ENCODE data around the gene B4GALNT3.

Gene B4GALNT3

GRCh38 chr12:587132-588023 is 127.6 kb downstream of the B4GALNT3 start:
- Histone ChIP-seq H3K27me3 (ENCODE audit: control insufficient read depth in 1 of 2, insufficient read depth in 2 of 2, low read length in 2 of 2) (no peaks in the 10 kb centered on the region), H3K4me3 (ENCODE audit: low read depth in 1 of 2, low read length in 2 of 2) (no peak overlapping the region), H3K4me1 (ENCODE audit: control insufficient read depth in 1 of 2, insufficient read depth in 2 of 2, low read length in 2 of 2) (peaks cover 10 to 12% of the 10 kb centered on the region in 2 donors), H3K36me3 (ENCODE audit: control insufficient read depth in 1 of 2, insufficient read depth in 2 of 2, low read length in 2 of 2) (no peaks in the 10 kb centered on the region), H3K9me3 (ENCODE audit: control insufficient read depth in 1 of 2, low read length in 2 of 2) (no peaks in the 10 kb centered on the region), H3K27ac (ENCODE audit: low read depth, low read length) (no peak overlapping the region), H3K9ac (ENCODE audit: low read depth in 1 of 2, low read length in 2 of 2) (no peak overlapping the region)

GRCh38 chr12:588024-588322 is 128.2 kb downstream of the B4GALNT3 start:
- Histone ChIP-seq H3K4me1 (ENCODE audit: control insufficient read depth in 1 of 2, insufficient read depth in 2 of 2, low read length in 2 of 2) (peaks cover 10 to 12% of the 10 kb centered on the region in 2 donors), H3K36me3 (ENCODE audit: control insufficient read depth in 1 of 2, insufficient read depth in 2 of 2, low read length in 2 of 2) (no peaks in the 10 kb centered on the region), H3K4me3 (ENCODE audit: low read depth in 1 of 2, low read length in 2 of 2) (no peak overlapping the region), H3K27ac (ENCODE audit: low read depth, low read length) (no peak overlapping the region), H3K9ac (ENCODE audit: low read depth in 1 of 2, low read length in 2 of 2) (no peak overlapping the region), H3K9me3 (ENCODE audit: control insufficient read depth in 1 of 2, low read length in 2 of 2) (no peaks in the 10 kb centered on the region), H3K27me3 (ENCODE audit: control insufficient read depth in 1 of 2, insufficient read depth in 2 of 2, low read length in 2 of 2) (no peaks in the 10 kb centered on the region)

GRCh38 chr12:588646-589045 is 128.9 kb downstream of the B4GALNT3 start:
- no peaks in the 10 kb centered on the region for H3K36me3 ChIP-seq (ENCODE audit: control insufficient read depth in 1 of 2, insufficient read depth in 2 of 2, low read length in 2 of 2)
- H3K27me3 ChIP-seq (ENCODE audit: control insufficient read depth in 1 of 2, insufficient read depth in 2 of 2, low read length in 2 of 2): no peaks in the 10 kb centered on the region
- H3K9ac ChIP-seq (ENCODE audit: low read depth in 1 of 2, low read length in 2 of 2): no peak overlapping the region
- no peaks in the 10 kb centered on the region for H3K9me3 ChIP-seq (ENCODE audit: control insufficient read depth in 1 of 2, low read length in 2 of 2)
- H3K4me3 ChIP-seq (ENCODE audit: low read depth in 1 of 2, low read length in 2 of 2): no peak overlapping the region
- H3K27ac ChIP-seq (ENCODE audit: low read depth, low read length): no peak overlapping the region
- peaks cover 10 to 12% of the 10 kb centered on the region in 2 donors for H3K4me1 ChIP-seq (ENCODE audit: control insufficient read depth in 1 of 2, insufficient read depth in 2 of 2, low read length in 2 of 2)

- H3K36me3 ChIP-seq (ENCODE audit: control insufficient read depth in 1 of 2, insufficient read depth in 2 of 2, low read length in 2 of 2): no peaks in the 10 kb centered on the region
- peaks cover 10 to 12% of the 10 kb centered on the region in 2 donors for H3K4me1 ChIP-seq (ENCODE audit: control insufficient read depth in 1 of 2, insufficient read depth in 2 of 2, low read length in 2 of 2)
- no peak overlapping the region for H3K27ac ChIP-seq (ENCODE audit: low read depth, low read length)
- no peak overlapping the region for H3K4me3 ChIP-seq (ENCODE audit: low read depth in 1 of 2, low read length in 2 of 2)
- no peaks in the 10 kb centered on the region for H3K27me3 ChIP-seq (ENCODE audit: control insufficient read depth in 1 of 2, insufficient read depth in 2 of 2, low read length in 2 of 2)
- H3K9ac ChIP-seq (ENCODE audit: low read depth in 1 of 2, low read length in 2 of 2): no peak overlapping the region
- no peaks in the 10 kb centered on the region for H3K9me3 ChIP-seq (ENCODE audit: control insufficient read depth in 1 of 2, low read length in 2 of 2)
These were observed 130.5 kb downstream of the B4GALNT3 start for GRCh38 chr12:590206-590750.

- H3K4me1 ChIP-seq (ENCODE audit: control insufficient read depth in 1 of 2, insufficient read depth in 2 of 2, low read length in 2 of 2): peaks cover 10 to 12% of the 10 kb centered on the region in 2 donors
- no peaks in the 10 kb centered on the region for H3K9me3 ChIP-seq (ENCODE audit: control insufficient read depth in 1 of 2, low read length in 2 of 2)
- H3K4me3 ChIP-seq (ENCODE audit: low read depth in 1 of 2, low read length in 2 of 2): no peak overlapping the region
- H3K9ac ChIP-seq (ENCODE audit: low read depth in 1 of 2, low read length in 2 of 2): no peak overlapping the region
- no peak overlapping the region for H3K27ac ChIP-seq (ENCODE audit: low read depth, low read length)
- H3K36me3 ChIP-seq (ENCODE audit: control insufficient read depth in 1 of 2, insufficient read depth in 2 of 2, low read length in 2 of 2): no peaks in the 10 kb centered on the region
- H3K27me3 ChIP-seq (ENCODE audit: control insufficient read depth in 1 of 2, insufficient read depth in 2 of 2, low read length in 2 of 2): no peaks in the 10 kb centered on the region
These were observed 131.7 kb downstream of the B4GALNT3 start for GRCh38 chr12:591167-592023.

DNA sequence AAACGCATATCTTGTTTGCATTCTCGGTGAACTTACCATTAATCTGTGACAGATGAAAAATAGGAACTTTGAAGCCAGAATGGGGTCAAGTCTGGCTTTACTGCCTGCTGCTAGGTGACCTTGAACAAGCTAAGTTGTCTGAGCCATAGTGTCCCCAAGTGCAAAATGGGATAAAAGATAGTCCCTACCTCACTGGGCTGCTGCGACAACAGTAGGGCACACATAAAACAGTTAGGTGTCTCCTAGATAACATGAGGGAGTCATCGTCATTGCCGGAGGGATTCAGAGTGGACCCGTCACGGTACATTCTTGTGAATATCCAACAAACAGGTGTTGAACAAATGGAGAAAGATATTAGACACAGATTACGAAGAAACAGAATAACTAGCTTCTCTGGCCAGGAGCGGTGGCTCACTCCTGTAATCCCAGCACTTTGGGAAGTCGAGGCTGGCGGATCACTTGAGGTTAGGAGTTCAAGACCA is 132.3 kb downstream of the B4GALNT3 start:
- Histone ChIP-seq H3K36me3 (ENCODE audit: control insufficient read depth in 1 of 2, insufficient read depth in 2 of 2, low read length in 2 of 2) (no peaks in the 10 kb centered on the region), H3K27me3 (ENCODE audit: control insufficient read depth in 1 of 2, insufficient read depth in 2 of 2, low read length in 2 of 2) (no peaks in the 10 kb centered on the region), H3K9me3 (ENCODE audit: control insufficient read depth in 1 of 2, low read length in 2 of 2) (no peaks in the 10 kb centered on the region), H3K9ac (ENCODE audit: low read depth in 1 of 2, low read length in 2 of 2) (no peak overlapping the region), H3K27ac (ENCODE audit: low read depth, low read length) (no peak overlapping the region), H3K4me1 (ENCODE audit: control insufficient read depth in 1 of 2, insufficient read depth in 2 of 2, low read length in 2 of 2) (peaks cover 10 to 12% of the 10 kb centered on the region in 2 donors), H3K4me3 (ENCODE audit: low read depth in 1 of 2, low read length in 2 of 2) (no peak overlapping the region)

- Histone ChIP-seq H3K27me3 (ENCODE audit: control insufficient read depth in 1 of 2, insufficient read depth in 2 of 2, low read length in 2 of 2) (no peaks in the 10 kb centered on the region), H3K9ac (ENCODE audit: low read depth in 1 of 2, low read length in 2 of 2) (no peak overlapping the region), H3K36me3 (ENCODE audit: control insufficient read depth in 1 of 2, insufficient read depth in 2 of 2, low read length in 2 of 2) (no peaks in the 10 kb centered on the region), H3K27ac (ENCODE audit: low read depth, low read length) (no peak overlapping the region), H3K4me3 (ENCODE audit: low read depth in 1 of 2, low read length in 2 of 2) (no peak overlapping the region), H3K9me3 (ENCODE audit: control insufficient read depth in 1 of 2, low read length in 2 of 2) (no peaks in the 10 kb centered on the region), H3K4me1 (ENCODE audit: control insufficient read depth in 1 of 2, insufficient read depth in 2 of 2, low read length in 2 of 2) (peaks cover 10 to 12% of the 10 kb centered on the region in 2 donors)
These were observed 133.9 kb downstream of the B4GALNT3 start for GRCh38 chr12:593396-594270.

DNA sequence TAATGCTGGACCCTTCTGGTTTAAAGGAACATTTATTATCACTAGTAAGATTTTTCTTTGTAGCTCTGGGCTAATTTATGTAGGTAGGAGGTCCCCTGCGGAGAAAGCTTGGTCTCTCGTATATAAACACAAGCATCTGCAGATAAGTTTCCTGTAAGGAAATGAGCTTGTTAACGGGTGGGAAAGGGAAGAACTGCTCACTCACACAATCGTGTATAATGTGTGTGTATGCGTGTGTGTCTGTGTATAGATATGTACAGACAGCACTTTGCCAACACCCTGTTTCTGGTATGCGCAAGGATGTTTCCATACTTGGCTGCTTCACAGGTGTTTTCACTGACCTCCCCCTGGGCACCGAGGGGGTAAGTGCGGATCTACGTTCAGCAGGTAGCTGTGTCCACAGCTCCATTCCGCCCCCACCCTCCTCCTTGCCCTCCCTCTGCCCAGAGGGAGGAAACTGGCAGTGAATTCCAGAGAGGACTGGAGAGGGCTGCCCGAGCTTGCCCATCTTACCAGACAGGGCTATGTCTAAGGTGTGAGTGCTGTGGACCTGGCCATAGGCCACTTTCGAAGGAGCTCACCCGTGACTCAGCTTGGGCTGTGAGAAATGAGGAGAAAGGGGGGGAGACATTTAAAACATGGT is 138.3 kb downstream of the B4GALNT3 start:
- Histone ChIP-seq H3K9ac (ENCODE audit: low read depth in 1 of 2, low read length in 2 of 2) (no peak overlapping the region), H3K27me3 (ENCODE audit: control insufficient read depth in 1 of 2, insufficient read depth in 2 of 2, low read length in 2 of 2) (no peaks in the 10 kb centered on the region), H3K36me3 (ENCODE audit: control insufficient read depth in 1 of 2, insufficient read depth in 2 of 2, low read length in 2 of 2) (no peaks in the 10 kb centered on the region), H3K4me3 (ENCODE audit: low read depth in 1 of 2, low read length in 2 of 2) (no peak overlapping the region), H3K9me3 (ENCODE audit: control insufficient read depth in 1 of 2, low read length in 2 of 2) (no peaks in the 10 kb centered on the region), H3K27ac (ENCODE audit: low read depth, low read length) (no peak overlapping the region), H3K4me1 (ENCODE audit: control insufficient read depth in 1 of 2, insufficient read depth in 2 of 2, low read length in 2 of 2) (no peaks in the 10 kb centered on the region)

DNA sequence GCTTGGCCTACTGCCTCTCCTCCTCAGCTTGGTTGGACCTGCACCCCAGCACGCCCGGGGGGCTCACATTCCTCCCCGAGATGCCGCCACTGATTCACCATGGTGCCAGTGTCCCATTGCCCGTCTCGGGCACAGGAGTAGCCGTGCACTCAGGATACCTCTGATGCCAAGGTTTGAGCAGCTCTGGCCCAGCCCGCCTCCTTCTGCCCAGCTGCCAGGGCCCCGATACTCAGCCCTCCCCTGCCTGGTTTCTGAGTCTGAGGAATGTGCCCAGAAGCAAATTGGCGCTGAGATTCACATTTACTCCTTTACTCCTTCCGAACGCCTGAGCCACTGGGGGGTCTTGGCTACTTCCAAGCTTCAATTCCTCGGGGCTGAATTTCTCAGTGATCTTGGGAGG is 140.0 kb downstream of the B4GALNT3 start:
- no peaks in the 10 kb centered on the region for H3K4me1 ChIP-seq (ENCODE audit: control insufficient read depth in 1 of 2, insufficient read depth in 2 of 2, low read length in 2 of 2)
- no peak overlapping the region for H3K9ac ChIP-seq (ENCODE audit: low read depth in 1 of 2, low read length in 2 of 2)
- H3K27ac ChIP-seq (ENCODE audit: low read depth, low read length): no peak overlapping the region
- H3K27me3 ChIP-seq (ENCODE audit: control insufficient read depth in 1 of 2, insufficient read depth in 2 of 2, low read length in 2 of 2): no peaks in the 10 kb centered on the region
- H3K36me3 ChIP-seq (ENCODE audit: control insufficient read depth in 1 of 2, insufficient read depth in 2 of 2, low read length in 2 of 2): no peaks in the 10 kb centered on the region
- no peak overlapping the region for H3K4me3 ChIP-seq (ENCODE audit: low read depth in 1 of 2, low read length in 2 of 2)
- no peaks in the 10 kb centered on the region for H3K9me3 ChIP-seq (ENCODE audit: control insufficient read depth in 1 of 2, low read length in 2 of 2)

Data from duodenal mucosa (tissue), 2 donors.